Measurements from ENCODE around the gene ATP2C2. TPM values are rescaled to one million over a fixed set of nuclear protein-coding genes. Genes with fewer than 3 reads are reported as not detected.

Gene ATP2C2
- total RNA-seq, 6 experiments from 2014 or later: 0.18 to 0.51 (median 0.32) TPM; not detected in 2

GRCh38 chr16:84511831-84512230 lies 143.5 kb downstream of the ATP2C2 start:
- H3K36me3 ChIP-seq: no peaks in the 10 kb centered on the region
- H3K4me1 ChIP-seq: no peaks in the 10 kb centered on the region
- no peaks in the 10 kb centered on the region for H3K9me3 ChIP-seq
- DNase-seq (no peak), ATAC-seq (no peak)
- WGBS (ENCODE audit: insufficient coverage, low coverage, low lambda C conversion rate, missing lambda C conversion rate): 53% methylated on average over 11 of the region's 13 CpGs
- no peak overlapping the region for H3K27ac ChIP-seq
- intact Hi-C loops (cut with DNase I): loop anchor here (5.0 to 10.0 kb wide), 2 partner anchors 110 to 213 kb away; no protein-coding TSS in a partner anchor
- no peak overlapping the region for H3K4me3 ChIP-seq
- no peak for TF ChIP-seq CTCF (IDR thresholded peaks at IDR 0.05)
- no peak for TF ChIP-seq POLR2A (IDR thresholded peaks at IDR 0.05)
- H3K27me3 ChIP-seq: no peaks in the 10 kb centered on the region

GRCh38 chr16:84513123-84513522 lies 144.8 kb downstream of the ATP2C2 start:
- 87% methylated on average over 10 of the region's 10 CpGs for WGBS (ENCODE audit: insufficient coverage, low coverage, low lambda C conversion rate, missing lambda C conversion rate)
- no peaks in the 10 kb centered on the region for H3K4me1 ChIP-seq
- no peaks in the 10 kb centered on the region for H3K36me3 ChIP-seq
- intact Hi-C loops (cut with DNase I): loop anchor here (5.0 to 10.0 kb wide), 2 partner anchors 109 to 212 kb away; no protein-coding TSS in a partner anchor
- H3K27ac ChIP-seq: no peak overlapping the region
- no peak for DNase-seq
- H3K9me3 ChIP-seq: no peaks in the 10 kb centered on the region
- no peak for ATAC-seq
- no peaks in the 10 kb centered on the region for H3K27me3 ChIP-seq
- no peak for TF ChIP-seq POLR2A (IDR thresholded peaks at IDR 0.05)
- no peak for TF ChIP-seq CTCF (IDR thresholded peaks at IDR 0.05)
- H3K4me3 ChIP-seq: no peak overlapping the region

- H3K4me1 ChIP-seq: no peaks in the 10 kb centered on the region
- H3K27me3 ChIP-seq: no peaks in the 10 kb centered on the region
- intact Hi-C loops (cut with DNase I): loop anchor here (5.0 to 10.0 kb wide), 2 partner anchors 109 to 211 kb away; no protein-coding TSS in a partner anchor
- ATAC-seq: no peak
- WGBS (ENCODE audit: insufficient coverage, low coverage, low lambda C conversion rate, missing lambda C conversion rate): 60% methylated on average over 4 of the region's 11 CpGs
- H3K36me3 ChIP-seq: no peaks in the 10 kb centered on the region
- H3K9me3 ChIP-seq: no peaks in the 10 kb centered on the region
- no peak overlapping the region for H3K27ac ChIP-seq
- TF ChIP-seq POLR2A (IDR thresholded peaks at IDR 0.05) (no peak), CTCF (IDR thresholded peaks at IDR 0.05) (no peak)
- no peak overlapping the region for H3K4me3 ChIP-seq
- no peak for DNase-seq
Observed at GRCh38 chr16:84513666-84514065, 145.3 kb downstream of the ATP2C2 start.

Other genes with a start within 250 kb of the ATP2C2 start
- gene HSDL1, start 223.4 kb upstream of the ATP2C2 start, total RNA-seq: 1 to 10 TPM; 4.3 to 8.1 (median 6.2) TPM
- 1 to 10 TPM in 3 of 6 experiments, under 1 TPM in 1, not detected in 2; 0.37 to 5.6 (median 2.1) TPM for gene DNAAF1, start 223.2 kb upstream of the ATP2C2 start, total RNA-seq
- gene TAF1C, start 181.5 kb upstream of the ATP2C2 start, total RNA-seq: 10 to 100 TPM; 11.0 to 28.3 (median 19.3) TPM
- gene ADAD2, start 177.4 kb upstream of the ATP2C2 start, total RNA-seq: 1 to 10 TPM in 1 of 6 experiments, under 1 TPM in 1, not detected in 4; 0.87 to 1.0 TPM
- gene KCNG4, start 128.5 kb upstream of the ATP2C2 start, total RNA-seq: not detected
- gene WFDC1, start 73.7 kb upstream of the ATP2C2 start, total RNA-seq: 1 to 10 TPM in 4 of 6 experiments, under 1 TPM in 2; 0.64 to 5.0 (median 2.3) TPM
- gene MEAK7, start 136.1 kb downstream of the ATP2C2 start, total RNA-seq: 1 to 10 TPM; 2.9 to 5.2 (median 3.4) TPM
- 10 to 100 TPM; 12.4 to 51.0 (median 18.6) TPM for gene COTL1, start 249.5 kb downstream of the ATP2C2 start, total RNA-seq

Data from right lobe of liver (tissue), 6 donors.